Stimulated activated naive CD4-positive, alpha-beta T cell (primary cell): Measurements from ENCODE around the gene BTRC.
A peak's percentile ranks its signal among the peaks of the same experiment; 100 is the strongest.

Experiments
- DNase-seq, 6 experiments: peaks; one replicate each; lab custom pipeline; 2025; lab: John Stamatoyannopoulos, UW

BTRC gene

DNA sequence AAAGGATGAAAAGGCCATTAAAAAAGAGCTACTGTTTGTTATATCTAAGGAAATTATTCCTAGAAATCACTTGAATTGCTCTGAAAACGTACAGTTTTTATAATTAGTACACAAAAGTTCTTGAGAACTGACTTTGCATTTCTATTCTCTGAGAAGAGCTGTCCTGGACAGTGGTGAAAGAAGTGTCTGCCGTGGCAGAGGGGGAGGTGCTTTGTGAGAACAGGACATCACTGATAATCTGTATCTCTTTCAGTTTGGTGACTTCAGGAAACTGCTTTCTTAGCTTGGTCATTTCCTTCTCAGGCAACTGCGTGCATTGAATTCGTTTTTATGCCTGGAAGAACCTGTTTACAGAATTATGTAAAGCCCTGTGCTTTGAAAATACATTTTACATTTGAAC lies 182.0 kb downstream of the BTRC start:
- DNase-seq = no peak

DNA sequence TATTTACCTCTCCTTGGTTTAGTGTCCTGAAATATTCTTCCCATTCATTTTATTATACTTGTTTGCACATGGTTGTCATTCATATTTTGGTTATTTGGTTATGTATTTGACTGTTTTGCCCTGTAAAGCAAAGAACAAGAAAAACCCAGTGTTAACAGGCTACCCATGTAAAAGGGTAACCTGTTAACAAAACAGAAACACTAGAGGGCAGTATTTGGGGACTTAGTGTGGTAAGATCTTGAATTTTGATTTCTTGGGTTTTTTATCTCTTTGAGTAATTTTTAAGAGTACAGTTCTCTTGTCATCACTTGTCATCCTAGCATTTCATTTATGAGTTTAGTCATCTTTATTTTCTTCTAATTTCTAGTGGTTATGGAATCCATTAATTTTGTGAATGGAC lies 182.8 kb downstream of the BTRC start:
- peak in 2 of 6 experiments; percentile 15 to 27 for DNase-seq

DNA sequence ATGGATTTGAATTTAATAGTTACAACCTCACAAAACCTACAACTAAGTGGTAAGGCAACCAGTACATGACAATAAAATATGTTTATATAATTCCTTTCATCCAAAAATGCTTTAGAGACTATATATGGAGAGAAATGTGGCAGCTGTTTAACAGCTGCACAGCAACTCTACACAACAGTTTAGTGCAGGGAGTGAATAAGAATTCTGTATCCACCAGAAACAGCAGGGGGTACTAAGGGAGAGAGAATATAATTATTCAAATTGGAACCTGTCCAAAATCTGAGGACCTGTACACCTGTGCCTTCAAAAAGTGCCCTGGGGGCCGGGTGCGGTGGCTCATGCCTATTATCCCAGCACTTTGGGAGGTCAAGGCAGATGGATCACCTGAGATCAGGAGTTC lies 184.5 kb downstream of the BTRC start:
- DNase-seq = no peak

DNA sequence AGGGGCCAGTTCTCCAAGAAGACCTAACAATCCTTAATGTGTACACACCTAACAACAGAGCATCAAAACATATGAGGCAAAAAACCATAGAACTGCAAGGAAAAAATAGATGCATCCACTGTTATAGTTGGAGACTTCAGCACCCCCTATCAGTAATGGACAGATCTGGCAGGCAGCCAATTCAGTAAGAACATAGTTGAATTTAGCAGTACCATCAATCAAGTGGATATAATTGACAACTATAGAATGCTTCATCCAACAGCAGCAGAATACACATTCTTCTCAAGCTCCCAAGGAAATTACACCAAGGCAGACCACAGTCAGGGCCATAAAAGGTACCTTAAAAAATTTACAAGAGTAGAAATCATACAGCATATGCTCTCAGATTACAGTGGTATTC lies 191.9 kb downstream of the BTRC start:
- no peak for DNase-seq

DNA sequence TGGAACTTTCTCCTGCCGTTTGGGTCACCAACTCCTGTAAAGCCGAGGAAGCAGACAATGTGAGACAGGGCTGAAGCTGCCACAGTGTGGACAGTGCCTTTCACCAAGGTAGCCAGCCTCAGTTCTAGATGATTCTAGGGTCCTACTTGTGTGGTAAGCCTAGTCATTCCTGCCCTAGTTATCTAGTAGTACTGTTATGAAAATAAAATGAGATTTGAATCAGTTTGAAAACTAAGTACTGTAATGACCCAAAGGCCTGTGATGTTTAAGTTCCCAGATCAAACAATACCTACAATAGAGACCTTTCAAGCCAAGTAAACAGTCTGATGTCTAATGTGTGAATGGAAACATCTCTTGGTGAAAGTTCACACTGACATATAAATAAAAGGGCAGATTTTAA lies 197.0 kb downstream of the BTRC start:
- no peak for DNase-seq

DNA sequence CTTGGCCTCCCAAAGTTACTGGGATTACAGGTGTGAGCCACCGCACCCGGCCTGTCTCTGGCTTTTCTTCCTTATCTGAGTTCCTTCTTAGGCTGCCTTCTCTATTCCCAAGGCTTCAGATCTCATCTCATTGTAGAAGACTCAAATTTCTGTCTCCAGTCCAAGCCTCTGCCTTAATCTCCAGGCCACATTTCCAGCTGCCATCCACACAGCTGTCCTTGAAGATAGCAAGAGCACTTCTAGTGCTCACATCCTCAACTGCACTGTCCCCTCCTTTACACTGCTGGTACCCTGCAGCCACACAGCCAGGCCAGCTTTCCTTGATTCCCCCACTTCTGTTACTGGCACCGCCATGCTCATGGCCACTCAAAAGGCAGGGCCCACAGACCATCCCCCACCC lies 198.5 kb downstream of the BTRC start:
- DNase-seq = no peak

DNA sequence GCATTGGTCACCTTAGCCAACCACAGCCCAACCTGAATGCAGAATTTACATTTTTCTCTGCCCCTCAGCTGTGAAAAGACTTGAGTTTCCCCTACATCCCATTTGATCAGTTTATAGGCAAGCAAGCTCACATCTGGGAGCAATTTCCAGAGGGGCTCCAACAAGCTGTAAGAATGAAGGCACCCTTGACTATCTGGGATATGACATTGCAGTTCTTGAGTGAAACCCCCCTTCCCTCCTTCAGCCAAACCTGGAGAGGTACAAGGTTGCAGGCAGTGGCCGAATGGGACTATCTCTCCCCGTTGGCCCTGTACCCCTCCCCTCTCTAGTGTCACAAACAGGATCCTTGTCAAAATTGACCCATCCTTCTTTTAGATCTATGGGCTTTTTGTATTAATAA lies 203.6 kb downstream of the BTRC start:
- DNase-seq = no peak

DNA sequence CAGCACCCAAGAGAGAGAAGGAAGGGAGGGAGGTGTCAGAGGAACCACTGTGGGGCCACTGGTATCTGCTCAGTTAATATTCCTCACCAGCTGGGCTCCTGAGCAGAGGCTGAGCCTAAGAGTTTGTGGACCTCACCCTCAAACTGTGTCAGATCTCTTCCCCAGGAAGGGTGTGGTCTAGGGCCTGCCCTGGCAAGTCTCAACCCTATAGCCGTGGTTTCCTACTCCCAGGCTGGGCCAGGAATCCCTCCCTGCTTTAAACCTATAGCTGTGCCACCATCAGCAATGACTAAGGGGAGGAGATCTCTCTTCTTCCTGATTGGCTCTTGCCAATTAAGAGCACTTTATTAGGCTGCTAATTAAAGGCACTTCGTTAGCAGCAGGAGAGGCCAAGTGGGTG lies 204.2 kb downstream of the BTRC start:
- no peak for DNase-seq

DNA sequence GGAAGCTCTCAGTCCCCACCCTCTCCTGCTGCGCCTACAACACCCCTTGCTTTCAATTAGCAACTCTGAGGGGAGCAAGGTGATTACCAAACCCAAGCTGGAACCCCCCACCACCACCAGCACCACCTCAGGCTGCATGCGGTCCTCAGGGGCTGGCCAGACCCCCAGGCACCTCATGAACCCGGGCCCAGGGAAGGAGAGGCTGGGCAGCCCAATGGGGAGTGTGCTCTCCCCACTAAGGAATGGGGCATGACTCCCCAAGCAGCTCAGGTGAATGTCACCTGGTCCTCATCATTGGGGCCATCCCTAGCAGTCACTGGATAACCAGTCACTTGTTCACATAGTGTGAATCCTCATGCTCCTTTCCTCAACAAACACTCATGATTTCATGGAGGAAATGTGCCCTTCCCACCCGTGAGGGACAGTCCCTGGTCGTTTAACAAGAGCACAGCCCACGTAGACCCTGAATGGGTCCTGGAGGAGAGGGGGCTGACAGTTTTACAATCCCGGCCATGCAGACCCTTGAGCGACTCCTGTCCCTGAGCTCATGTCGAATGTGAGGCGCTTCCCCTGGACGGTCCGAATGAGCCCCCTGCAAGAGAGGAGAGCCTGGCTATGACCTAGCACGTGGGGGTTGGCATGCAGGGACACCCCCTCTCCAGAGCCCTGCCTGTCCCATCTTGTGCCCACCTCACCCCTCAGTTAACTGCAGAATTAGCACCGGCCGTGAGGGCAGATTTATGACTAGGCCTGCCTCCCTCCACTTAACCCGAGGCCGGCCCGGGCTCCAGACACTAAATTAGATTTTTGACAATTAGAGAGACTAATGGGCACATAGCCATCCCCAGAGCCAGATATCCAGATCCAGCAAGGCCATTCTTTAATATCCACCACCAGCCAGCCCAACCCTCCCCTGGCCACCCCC lies 205.0 kb downstream of the BTRC start:
- DNase-seq = no peak

DNA sequence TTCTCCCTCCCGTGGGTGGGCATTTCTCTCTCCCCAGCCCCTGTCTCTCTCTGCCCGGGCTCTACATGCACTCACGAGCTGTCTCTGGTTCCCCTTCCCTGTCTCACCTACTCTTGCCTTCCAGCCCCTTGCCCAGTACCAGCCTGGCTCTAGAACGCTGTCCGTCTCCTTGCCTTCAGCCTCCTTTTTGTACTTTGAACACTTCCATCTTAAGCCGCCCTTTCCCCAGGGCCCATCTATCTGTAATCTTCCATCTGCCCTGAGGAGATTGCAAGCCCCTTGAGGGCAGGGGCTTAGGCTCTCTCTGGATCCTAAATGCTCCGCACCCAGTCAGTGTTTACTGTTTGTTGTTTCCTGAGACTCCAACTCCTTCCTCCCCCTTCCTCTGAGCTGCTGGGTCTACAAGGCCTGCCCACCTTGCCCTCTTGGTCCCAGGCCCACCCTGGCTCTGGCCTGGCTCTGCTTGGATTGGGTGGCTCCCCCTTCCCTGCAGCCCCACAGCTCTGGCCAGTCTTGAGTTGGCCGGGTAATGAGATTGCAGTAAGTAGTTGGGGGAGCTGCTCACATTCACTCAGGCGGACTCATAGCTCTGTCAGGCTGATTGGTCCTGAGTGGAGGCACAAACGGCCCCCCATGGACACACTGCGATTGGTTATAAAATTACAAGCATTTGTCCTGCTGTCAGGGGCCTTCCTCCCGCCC lies 205.8 kb downstream of the BTRC start:
- DNase-seq = no peak

DNA sequence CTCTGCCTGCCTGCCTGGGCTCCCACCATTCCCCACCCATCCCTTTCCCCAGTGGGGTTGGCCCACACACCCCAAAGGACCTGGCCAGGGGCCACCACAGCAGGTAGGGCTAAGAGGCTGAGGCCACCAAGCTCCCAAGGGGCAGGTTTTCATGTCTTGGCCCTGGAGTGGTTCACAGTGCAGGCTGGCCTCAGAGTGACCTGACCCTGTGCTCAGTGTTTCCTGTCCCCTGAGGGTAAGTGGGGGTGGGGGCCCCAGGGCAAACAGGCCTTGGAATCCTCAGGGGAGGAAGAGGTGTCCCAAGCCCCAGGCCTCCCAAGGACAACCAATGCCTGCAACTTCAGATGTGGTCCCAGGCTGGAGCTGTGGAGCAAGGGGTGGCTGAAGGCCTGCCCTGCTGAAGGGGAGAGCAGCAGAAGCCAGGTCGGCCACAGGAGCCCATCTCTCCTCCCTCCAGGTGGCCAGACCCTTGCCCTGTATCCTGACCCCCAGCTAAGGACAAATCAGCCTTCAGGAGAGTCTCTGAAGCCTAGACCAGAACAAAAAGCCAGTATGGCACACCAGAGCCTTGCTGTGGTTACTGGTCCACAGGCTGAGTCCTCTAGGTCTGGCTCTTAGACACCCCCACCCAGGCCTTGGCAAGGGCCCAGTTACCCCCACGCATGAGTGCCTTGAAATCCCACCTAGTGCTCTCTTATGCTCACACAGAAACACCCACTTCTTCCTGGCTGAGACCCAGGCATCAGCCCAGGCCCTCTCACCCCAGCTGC lies 206.5 kb downstream of the BTRC start:
- no peak for DNase-seq

DNA sequence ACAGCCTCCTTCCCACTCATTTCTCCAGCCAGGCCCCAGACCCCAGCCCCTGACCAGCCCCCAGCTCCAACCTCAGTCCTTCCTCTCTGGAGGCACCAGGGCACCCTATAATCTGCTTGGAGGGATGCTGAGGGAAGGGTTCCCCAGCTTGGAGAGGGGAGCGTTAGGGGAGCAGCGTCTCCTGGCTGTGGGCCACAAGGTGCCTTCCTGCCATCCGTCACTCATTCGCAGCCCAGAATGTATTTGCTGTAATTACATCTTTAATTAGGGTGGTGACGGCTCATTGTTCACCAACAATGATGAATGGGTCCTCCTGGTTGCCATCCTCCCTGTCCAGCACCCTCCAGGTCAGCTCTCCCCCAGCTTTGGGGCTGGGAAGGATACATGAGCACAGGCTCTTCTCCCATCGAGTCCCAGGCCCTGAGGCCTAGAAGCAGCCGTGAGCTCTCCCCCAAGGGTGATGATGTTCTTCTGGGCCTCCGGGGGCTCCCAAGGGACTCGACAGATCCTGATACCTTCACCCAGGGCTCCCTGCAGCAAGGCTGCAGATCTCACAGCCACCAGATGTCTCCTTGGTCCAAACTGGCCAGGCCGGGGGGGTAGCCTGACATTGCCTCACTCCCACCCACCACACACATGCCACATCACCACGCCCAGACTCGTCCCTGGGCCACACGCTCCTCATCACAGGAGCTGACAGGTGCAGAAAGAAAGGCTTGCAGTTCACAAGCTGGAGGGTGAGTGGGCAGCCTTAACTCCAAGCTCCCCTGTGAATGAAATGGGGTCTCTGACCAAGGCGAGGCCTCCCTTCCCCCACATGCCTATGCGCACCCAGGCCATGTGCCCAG lies 207.3 kb downstream of the BTRC start:
- DNase-seq = no peak

DNA sequence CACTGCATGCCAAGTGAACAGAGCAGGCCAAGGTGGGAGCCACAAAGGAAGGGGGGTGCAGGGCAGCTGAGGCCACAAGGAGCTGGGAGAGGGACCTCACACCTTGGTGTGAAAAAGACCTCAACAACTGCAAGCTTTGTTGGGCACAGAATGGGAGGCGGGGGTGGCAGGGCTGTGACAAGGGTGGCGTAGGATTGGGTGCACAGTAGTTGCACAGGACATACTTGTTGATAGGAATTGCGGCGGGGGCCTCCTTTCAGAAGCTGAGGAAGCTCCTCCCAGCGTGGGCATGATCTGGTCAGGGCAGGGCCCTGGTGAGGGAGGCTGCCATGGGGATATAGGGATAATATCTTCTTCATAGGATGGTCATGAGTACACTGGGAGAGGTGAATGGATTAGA lies 208.3 kb downstream of the BTRC start:
- DNase-seq = no peak

DNA sequence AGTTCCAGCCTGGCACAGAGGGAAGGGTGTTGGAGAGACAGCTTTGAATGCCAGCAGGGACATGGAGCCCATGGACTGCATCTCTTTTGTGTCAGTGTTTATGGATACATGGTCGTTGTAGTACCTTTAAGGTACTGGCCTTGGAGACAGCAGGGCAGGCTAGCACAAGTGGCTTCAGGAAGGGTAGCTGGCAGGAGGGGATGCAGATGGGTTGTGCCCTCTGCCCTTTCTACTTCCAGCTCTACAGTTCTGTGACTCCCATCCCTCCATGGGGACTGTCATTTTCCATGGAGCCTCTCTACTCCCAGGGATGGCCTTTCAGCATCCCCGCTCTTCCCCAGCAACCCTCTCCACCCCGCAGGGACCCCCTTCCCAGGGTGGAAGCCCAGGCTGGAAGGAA lies 209.0 kb downstream of the BTRC start:
- DNase-seq = no peak

DNA sequence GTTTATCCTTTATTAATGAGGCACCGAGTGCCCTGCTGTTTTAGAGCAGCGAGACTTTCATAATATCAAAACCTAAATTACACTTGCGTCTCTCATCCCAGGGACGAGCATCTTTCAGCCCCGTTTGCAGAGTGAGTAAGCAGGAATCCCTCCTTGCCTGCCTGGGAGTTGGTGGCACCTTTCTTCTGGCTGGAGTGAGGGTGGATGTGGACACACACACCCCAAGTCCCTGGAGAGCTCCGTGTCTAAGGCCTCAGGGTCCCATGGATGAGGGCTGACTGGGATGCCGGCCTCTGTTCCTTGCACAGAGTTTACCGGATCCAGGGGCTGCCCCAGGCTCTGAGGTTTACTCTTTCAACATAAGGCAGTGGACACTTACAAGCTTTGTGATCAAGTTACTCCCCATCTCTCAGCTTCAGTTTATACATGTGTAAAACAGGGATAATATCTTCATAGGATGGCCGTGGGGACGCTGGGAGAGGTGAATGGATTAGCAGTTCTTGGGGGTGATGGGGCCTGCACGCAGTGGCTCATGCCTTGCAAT lies 209.6 kb downstream of the BTRC start:
- no peak for DNase-seq

DNA sequence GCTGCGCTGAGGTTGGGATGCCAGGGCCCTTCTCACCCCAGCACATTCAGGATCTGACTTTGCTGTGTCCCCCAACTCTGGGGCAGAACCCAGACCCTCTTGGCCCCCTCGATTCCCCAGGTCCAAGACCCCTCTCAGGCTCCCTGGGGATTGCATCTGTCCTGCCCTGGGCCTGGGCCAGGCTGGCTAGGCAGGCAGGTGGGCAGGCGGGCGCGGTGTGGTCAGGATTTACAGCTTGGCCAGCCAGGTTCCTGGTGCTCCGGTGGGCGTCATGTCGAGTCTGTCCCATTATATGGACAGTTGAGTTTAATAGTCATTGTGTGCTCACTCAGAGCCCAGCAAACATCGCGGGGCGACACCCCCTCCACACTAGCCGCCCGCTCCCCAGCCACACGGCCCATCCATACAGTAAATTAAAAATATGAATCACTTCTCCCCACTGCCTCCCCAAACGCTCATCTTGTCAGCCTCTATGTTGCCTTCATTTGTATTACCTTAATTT lies 210.6 kb downstream of the BTRC start:
- no peak for DNase-seq

DNA sequence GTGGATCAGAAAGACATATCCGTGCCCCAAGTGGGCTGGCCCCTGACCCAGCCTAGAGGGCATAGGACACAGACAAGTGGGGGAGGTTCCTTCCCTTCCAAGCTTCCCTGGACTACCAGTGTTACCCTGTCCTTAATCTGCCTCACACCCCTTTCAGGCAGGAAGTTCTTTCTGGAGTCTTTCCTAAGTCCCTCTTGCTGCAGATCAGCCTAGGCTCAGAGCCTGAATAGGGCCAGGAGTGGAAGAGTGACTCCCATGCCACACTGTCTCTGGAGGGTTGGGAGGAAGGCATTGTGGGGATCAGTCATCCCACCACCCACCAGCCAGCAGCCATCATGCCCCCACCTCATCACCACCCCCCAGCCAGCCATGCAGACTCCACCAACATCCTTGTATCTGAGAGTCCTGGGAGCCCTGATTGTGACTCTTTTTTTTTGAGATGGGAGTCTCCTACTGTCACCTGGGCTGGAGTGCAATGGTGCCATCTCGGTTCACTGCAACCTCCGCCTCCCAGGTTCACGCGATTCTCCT lies 211.5 kb downstream of the BTRC start:
- no peak for DNase-seq

DNA sequence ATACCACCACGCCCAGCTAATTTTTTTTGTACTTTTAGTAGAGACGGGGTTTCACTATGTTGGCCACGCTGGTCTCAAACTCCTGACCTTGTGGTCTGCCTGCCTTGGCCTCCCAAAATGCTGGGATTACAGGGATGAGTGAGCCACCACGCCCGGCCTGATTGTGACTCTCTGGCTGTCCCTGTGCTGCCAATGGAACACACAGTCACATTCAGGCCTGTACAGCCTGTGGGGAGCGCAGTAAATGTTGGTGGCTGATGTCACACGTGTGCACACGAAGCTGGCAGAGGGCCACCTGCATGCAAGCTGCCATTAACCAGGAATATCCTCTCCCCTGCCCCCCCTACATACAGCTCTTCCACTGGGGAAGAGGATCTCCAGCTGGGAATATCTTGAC lies 212.0 kb downstream of the BTRC start:
- no peak for DNase-seq

DNA sequence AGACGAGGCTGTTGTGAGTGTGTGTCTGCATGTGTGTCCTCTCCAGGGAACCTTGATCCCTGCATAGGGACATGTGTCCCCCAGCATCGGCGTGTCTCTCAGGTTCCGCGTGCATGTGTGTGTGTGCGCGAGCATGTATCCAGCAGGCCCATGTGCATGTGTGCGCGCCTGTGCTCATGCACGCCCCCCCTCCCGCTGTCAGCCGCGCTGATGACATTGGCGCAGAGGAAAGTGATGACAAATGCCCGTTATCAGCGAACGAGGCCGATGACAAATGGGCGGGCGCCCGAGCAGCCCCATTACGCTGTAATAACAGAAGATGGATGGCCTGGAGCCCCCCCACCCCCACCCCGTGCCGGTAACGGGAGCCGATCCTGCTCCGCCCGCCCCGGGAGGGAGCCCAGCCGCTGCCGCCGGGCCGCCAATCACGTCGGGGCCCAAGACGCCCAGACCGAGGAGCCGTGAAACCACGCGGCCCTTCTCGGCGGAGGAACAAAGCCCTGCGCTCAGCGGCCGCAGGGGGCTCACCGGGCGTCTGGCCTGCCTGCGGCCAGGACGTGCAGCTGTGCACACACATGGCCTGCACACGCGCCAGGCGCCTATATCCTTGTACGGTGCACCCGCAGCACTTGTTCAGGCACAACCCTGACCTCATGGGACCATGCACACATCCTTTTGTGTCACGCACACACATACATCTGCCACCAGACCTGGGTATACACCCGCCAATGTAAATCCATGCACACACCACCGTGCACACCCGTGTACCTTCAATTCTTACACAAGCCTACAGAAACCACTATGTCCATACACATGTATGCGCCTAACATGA lies 212.6 kb downstream of the BTRC start:
- no peak for DNase-seq
